Measurements from ENCODE around the gene MUL1.

GRCh38 chr1:20487236-20487590 lies 20.7 kb downstream of the MUL1 start:
- TF ChIP-seq CTCF (IDR thresholded peaks at IDR 0.05) = no peak
- TF ChIP-seq POLR2A (IDR thresholded peaks at IDR 0.05) = no peak
